ENCODE results near the gene ICOS. TPM values are rescaled to one million over a fixed set of nuclear protein-coding genes. Genes with fewer than 3 reads are reported as not detected.

Gene ICOS
- polyA plus RNA-seq, 1 donor from 2014 or later, result not detected

DNA sequence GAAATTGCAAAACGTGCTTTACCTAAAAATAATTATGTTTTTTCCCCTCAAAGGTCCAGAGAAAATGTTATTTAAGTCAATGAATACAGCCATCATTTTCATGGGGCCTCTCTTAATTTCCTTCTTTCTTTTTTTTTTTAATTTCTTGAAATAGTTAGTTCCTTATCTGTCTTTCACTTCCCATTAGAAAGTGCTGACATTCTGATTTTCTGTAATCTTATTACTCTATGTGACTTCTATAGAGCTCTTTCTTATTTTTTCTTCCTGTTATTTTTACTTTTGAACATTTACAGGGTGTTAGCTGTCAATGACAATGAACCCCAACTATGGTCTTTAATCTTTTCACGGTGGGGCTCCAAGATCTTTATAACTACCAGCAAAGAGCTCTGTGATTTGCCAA is 39.0 kb upstream of the ICOS start:
- Histone ChIP-seq H3K79me2 (replicated peaks; ENCODE audit: insufficient read depth, low read length) (no peaks in the 10 kb centered on the region), H3K4me3 (ENCODE audit: low read length) (no peak overlapping the region), H3K27ac (ENCODE audit: low read length) (no peak overlapping the region), H3K36me3 (ENCODE audit: insufficient read depth, low read length) (no peaks in the 10 kb centered on the region), H3K9me2 (ENCODE audit: insufficient read depth, low read length) (no peaks in the 10 kb centered on the region), H3K9me3 (ENCODE audit: low read length) (no peaks in the 10 kb centered on the region), H3K4me2 (ENCODE audit: low read length) (no peak overlapping the region), H4K20me1 (ENCODE audit: insufficient read depth) (no peaks in the 10 kb centered on the region), H2AFZ (ENCODE audit: low read depth, low read length) (no peak overlapping the region), H3K27me3 (ENCODE audit: insufficient read depth, low read depth, low read length) (no peaks in the 10 kb centered on the region), H3K9ac (ENCODE audit: low read length) (no peak overlapping the region), H3F3A (ENCODE audit: insufficient read depth, low read length, poor library complexity, severe bottlenecking) (no peaks in the 10 kb centered on the region)
- TF ChIP-seq POLR2AphosphoS5 (IDR thresholded peaks at IDR 0.05) (no peak), EP300 (conservative IDR thresholded peaks at IDR 0.05; ENCODE audit: poor library complexity, severe bottlenecking) (no peak), RAD21 (conservative IDR thresholded peaks at IDR 0.05) (no peak), TAF1 (IDR thresholded peaks at IDR 0.05; ENCODE audit: low read depth) (no peak), SMC3 (conservative IDR thresholded peaks at IDR 0.05; ENCODE audit: poor library complexity) (no peak), EZH2 (IDR thresholded peaks at IDR 0.05; ENCODE audit: borderline replicate concordance, insufficient read depth, low read length, poor library complexity, severe bottlenecking) (no peak), MXI1 (conservative IDR thresholded peaks at IDR 0.05; ENCODE audit: poor library complexity, severe bottlenecking) (no peak)
- TF ChIP-seq, protein P1, sequence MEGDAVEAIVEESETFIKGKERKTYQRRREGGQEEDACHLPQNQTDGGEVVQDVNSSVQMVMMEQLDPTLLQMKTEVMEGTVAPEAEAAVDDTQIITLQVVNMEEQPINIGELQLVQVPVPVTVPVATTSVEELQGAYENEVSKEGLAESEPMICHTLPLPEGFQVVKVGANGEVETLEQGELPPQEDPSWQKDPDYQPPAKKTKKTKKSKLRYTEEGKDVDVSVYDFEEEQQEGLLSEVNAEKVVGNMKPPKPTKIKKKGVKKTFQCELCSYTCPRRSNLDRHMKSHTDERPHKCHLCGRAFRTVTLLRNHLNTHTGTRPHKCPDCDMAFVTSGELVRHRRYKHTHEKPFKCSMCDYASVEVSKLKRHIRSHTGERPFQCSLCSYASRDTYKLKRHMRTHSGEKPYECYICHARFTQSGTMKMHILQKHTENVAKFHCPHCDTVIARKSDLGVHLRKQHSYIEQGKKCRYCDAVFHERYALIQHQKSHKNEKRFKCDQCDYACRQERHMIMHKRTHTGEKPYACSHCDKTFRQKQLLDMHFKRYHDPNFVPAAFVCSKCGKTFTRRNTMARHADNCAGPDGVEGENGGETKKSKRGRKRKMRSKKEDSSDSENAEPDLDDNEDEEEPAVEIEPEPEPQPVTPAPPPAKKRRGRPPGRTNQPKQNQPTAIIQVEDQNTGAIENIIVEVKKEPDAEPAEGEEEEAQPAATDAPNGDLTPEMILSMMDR (IDR thresholded peaks at IDR 0.05; ENCODE audit: poor library complexity, severe bottlenecking), result no peak
- TF ChIP-seq, protein P2, sequence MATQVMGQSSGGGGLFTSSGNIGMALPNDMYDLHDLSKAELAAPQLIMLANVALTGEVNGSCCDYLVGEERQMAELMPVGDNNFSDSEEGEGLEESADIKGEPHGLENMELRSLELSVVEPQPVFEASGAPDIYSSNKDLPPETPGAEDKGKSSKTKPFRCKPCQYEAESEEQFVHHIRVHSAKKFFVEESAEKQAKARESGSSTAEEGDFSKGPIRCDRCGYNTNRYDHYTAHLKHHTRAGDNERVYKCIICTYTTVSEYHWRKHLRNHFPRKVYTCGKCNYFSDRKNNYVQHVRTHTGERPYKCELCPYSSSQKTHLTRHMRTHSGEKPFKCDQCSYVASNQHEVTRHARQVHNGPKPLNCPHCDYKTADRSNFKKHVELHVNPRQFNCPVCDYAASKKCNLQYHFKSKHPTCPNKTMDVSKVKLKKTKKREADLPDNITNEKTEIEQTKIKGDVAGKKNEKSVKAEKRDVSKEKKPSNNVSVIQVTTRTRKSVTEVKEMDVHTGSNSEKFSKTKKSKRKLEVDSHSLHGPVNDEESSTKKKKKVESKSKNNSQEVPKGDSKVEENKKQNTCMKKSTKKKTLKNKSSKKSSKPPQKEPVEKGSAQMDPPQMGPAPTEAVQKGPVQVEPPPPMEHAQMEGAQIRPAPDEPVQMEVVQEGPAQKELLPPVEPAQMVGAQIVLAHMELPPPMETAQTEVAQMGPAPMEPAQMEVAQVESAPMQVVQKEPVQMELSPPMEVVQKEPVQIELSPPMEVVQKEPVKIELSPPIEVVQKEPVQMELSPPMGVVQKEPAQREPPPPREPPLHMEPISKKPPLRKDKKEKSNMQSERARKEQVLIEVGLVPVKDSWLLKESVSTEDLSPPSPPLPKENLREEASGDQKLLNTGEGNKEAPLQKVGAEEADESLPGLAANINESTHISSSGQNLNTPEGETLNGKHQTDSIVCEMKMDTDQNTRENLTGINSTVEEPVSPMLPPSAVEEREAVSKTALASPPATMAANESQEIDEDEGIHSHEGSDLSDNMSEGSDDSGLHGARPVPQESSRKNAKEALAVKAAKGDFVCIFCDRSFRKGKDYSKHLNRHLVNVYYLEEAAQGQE (IDR thresholded peaks at IDR 0.05; ENCODE audit: borderline replicate concordance), result no peak

DNA sequence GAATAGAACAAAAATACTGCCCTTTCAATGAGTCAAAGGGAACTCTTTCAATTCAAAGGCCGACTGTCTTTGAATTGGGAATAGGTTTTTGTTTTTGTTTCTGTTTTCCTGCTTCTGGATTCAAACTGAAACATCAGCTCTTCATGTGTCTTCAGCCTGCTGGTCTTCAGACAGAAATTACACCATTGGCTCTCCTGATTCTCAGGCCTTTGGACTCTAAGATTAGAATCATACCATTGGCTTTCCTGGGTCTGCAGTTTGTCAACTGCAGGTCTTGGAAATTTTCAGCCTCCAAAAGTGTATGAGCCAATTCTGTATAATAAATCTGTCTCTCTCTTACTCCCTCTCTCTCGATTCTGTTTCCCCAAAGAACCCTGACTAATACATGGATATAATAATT is 37.9 kb upstream of the ICOS start:
- Histone ChIP-seq H3K4me2 (ENCODE audit: low read length) (no peak overlapping the region), H3F3A (ENCODE audit: insufficient read depth, low read length, poor library complexity, severe bottlenecking) (no peaks in the 10 kb centered on the region), H3K79me2 (replicated peaks; ENCODE audit: insufficient read depth, low read length) (no peaks in the 10 kb centered on the region), H3K27ac (ENCODE audit: low read length) (no peak overlapping the region), H3K9me2 (ENCODE audit: insufficient read depth, low read length) (no peaks in the 10 kb centered on the region), H3K9ac (ENCODE audit: low read length) (no peak overlapping the region), H2AFZ (ENCODE audit: low read depth, low read length) (no peak overlapping the region), H4K20me1 (ENCODE audit: insufficient read depth) (no peaks in the 10 kb centered on the region), H3K36me3 (ENCODE audit: insufficient read depth, low read length) (no peaks in the 10 kb centered on the region), H3K9me3 (ENCODE audit: low read length) (no peaks in the 10 kb centered on the region), H3K27me3 (ENCODE audit: insufficient read depth, low read depth, low read length) (no peaks in the 10 kb centered on the region), H3K4me3 (ENCODE audit: low read length) (no peak overlapping the region)
- no peak for TF ChIP-seq EZH2 (IDR thresholded peaks at IDR 0.05; ENCODE audit: borderline replicate concordance, insufficient read depth, low read length, poor library complexity, severe bottlenecking)
- TF ChIP-seq, protein P2 (IDR thresholded peaks at IDR 0.05; ENCODE audit: borderline replicate concordance), result no peak
- no peak for TF ChIP-seq RAD21 (conservative IDR thresholded peaks at IDR 0.05)
- TF ChIP-seq, protein P1 (IDR thresholded peaks at IDR 0.05; ENCODE audit: poor library complexity, severe bottlenecking), result no peak
- TF ChIP-seq SMC3 (conservative IDR thresholded peaks at IDR 0.05; ENCODE audit: poor library complexity), result no peak
- TF ChIP-seq TAF1 (IDR thresholded peaks at IDR 0.05; ENCODE audit: low read depth), result no peak
- TF ChIP-seq EP300 (conservative IDR thresholded peaks at IDR 0.05; ENCODE audit: poor library complexity, severe bottlenecking), result no peak
- TF ChIP-seq POLR2AphosphoS5 (IDR thresholded peaks at IDR 0.05), result no peak
- TF ChIP-seq MXI1 (conservative IDR thresholded peaks at IDR 0.05; ENCODE audit: poor library complexity, severe bottlenecking), result no peak
